Measurements from ENCODE around the gene KCNH5.
"Not testable (repeated sequence)": the region's sequence is repeated elsewhere in the genome, so short reads cannot be mapped to it uniquely, and the experiment has no call there.

Gene KCNH5

DNA sequence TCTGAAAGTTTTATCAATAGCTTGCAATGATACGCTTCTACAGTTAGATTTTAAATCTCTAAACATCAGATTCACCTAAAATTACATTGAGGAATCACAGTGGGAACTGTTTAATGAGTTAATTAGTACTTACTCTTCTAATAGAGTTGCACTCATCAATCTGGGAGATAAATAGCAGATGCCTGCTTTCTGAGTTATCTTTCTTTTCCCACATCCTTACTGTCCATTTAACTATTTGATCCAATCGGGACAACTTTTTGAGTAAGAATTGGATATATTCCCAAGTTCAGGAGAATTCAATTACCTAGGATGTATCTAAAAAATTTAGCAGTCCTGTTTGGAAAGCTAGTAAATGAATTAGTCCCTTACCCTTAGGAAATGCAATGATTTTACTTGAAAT is 162.3 kb downstream of the KCNH5 start:
- TF ChIP-seq, protein P1, sequence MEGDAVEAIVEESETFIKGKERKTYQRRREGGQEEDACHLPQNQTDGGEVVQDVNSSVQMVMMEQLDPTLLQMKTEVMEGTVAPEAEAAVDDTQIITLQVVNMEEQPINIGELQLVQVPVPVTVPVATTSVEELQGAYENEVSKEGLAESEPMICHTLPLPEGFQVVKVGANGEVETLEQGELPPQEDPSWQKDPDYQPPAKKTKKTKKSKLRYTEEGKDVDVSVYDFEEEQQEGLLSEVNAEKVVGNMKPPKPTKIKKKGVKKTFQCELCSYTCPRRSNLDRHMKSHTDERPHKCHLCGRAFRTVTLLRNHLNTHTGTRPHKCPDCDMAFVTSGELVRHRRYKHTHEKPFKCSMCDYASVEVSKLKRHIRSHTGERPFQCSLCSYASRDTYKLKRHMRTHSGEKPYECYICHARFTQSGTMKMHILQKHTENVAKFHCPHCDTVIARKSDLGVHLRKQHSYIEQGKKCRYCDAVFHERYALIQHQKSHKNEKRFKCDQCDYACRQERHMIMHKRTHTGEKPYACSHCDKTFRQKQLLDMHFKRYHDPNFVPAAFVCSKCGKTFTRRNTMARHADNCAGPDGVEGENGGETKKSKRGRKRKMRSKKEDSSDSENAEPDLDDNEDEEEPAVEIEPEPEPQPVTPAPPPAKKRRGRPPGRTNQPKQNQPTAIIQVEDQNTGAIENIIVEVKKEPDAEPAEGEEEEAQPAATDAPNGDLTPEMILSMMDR (IDR thresholded peaks at IDR 0.05; ENCODE audit: low read depth, low read length): no peak
- DNase-seq (ENCODE audit: extremely low read depth, low read depth): no peak

DNA sequence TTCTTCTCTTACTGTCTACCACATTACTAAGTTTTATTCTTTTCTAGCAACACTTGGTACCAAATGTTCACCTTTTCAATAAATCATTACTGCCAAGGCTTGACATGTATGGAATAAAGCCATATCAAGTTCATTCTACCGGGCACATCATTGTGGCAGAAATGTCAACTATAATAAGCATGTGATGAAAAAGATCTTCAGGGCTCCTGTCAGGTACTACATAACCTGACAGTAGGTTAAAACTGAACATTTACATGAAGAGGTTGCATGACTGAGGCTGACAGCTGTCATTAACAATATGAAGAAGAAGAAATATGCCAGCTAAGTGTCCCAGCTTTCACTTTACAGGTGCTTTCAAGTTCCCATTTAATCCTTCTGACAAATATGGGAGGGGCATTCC is 178.9 kb downstream of the KCNH5 start:
- TF ChIP-seq, protein P1 (IDR thresholded peaks at IDR 0.05; ENCODE audit: low read depth, low read length): no peak
- no peak for DNase-seq (ENCODE audit: extremely low read depth, low read depth)

DNA sequence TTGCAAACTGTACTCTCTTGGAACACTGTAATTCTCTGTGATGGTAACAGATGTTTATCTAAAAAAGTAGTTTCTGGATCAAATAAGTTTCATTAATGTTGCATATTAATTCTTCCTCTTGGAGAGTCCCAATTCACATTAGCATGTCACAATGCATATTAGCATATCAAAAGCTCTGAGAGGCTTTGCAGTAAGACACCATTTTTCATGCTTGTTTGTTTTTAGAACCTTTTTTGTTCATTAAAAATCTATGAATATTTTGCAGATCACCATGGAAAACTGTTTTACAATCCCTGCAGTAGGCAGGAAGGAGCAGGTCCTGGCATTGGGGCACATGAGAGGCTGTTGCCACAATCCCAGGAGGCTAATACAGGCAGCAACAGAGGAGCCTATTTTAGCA is 180.7 kb downstream of the KCNH5 start:
- no peak for DNase-seq (ENCODE audit: extremely low read depth, low read depth)
- TF ChIP-seq, protein P1 (IDR thresholded peaks at IDR 0.05; ENCODE audit: low read depth, low read length): no peak

DNA sequence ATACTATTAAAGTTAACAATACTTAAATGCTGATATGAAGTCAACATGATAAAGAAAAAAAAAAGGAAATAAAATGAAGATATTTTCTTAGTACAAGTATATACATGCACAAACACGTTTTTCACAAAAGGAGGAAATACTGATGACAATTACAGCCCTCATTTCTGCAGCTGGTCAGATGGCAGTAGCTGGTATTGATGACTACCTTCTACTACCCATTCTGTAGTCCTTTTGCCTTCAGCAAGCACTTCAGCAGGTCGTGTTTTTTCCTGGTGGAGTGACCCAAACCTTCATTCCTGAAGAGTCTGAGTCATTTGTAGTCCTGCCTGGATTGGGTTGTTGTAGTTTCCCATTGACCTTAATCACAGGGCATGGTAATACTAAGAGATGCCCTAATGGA is 187.2 kb downstream of the KCNH5 start:
- DNase-seq (ENCODE audit: extremely low read depth, low read depth): not testable (repeated sequence)

DNA sequence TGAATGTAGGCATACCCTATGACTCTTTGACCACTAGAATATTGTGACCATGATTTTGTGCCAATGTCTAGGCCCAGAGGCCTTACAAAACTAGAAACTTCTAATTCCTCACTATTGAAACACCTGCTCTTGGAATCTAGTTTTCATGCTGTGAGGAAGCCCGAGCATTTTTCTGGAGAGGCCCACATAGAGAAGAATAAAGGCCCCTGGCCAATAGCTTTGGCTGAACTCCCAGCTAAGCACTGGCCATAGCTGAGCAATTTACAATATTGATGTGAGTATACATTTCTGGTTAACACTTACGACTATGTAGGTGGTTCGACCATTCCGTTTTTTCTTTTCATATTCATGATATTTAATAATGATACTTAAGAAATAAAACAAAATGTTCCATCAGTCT is 190.3 kb downstream of the KCNH5 start:
- TF ChIP-seq, protein P1 (IDR thresholded peaks at IDR 0.05; ENCODE audit: low read depth, low read length): no peak
- DNase-seq (ENCODE audit: extremely low read depth, low read depth): no peak

DNA sequence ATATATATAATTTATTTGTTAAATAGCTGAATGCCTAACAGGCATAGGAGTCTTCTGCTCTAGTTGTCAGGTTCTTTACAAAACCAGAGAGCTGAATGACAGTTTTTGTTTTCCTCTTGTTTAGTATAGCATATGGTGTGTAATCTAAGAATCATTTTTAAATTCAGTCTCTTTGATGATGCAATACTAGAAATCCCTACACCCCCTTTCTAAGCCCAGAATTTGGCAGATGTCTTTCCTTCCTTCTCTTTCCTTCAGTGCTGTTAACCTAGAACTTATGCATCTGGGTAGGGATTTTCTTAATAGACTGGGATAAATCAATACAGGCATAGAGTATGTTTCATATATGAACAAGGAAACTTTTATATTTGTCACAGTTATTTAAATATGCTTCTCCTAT is 198.1 kb downstream of the KCNH5 start:
- DNase-seq (ENCODE audit: extremely low read depth, low read depth): no peak
- TF ChIP-seq, protein P1 (IDR thresholded peaks at IDR 0.05; ENCODE audit: low read depth, low read length): no peak

DNA sequence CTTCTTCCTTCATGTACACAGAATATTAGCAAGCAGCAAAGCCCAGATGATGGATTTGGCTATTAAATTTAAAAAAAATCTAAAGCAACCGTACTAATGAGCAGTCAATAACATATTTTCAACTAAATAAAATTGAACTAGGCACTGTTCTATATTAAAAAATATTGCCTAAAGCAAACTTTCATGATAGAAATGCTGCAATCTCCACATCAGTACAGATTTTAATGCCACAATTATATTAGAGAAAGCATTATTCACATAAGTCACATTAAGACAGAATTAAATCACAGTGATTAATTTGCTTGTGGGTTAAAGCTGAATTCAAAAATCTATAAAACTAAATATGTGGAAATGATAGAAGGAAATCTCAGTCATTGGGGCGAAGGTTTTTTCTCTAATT is 200.7 kb downstream of the KCNH5 start:
- TF ChIP-seq, protein P1 (IDR thresholded peaks at IDR 0.05; ENCODE audit: low read depth, low read length): no peak
- DNase-seq (ENCODE audit: extremely low read depth, low read depth): no peak

DNA sequence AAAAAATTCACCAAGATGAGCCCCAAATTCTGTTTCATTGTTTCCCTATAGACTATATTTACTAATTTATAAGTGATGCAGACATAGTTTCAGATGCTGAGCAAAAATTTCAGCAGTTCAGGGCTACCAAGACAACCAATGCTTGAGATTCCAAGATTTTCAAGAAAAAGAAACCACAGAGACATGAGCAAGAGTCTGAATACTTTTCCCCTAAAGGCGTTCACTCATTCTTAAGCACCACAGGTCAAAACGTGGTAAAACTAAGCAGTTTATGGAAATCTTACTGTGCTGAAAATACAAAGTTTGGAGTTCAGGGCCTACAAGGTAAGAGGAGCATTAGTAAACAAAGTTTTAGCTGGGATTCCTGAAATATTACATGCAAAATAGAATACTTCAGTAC is 221.2 kb downstream of the KCNH5 start:
- TF ChIP-seq, protein P1 (IDR thresholded peaks at IDR 0.05; ENCODE audit: low read depth, low read length): no peak
- no peak for DNase-seq (ENCODE audit: extremely low read depth, low read depth)

Data from AG09319 (cell line).